SU-DHL-6 (cell line): ENCODE data around the gene STOM.

Experiments
- H2AFZ ChIP-seq: fragments of 200-600 bp; sonication (generic); 2 replicates; pipeline ENCODE4 v1.6.1; 2014; ENCODE audit warnings: low read depth, mild to moderate bottlenecking, moderate library complexity, mixed read lengths, antibody characterized with exemption, low read length; ENCODE audit not compliant: severe bottlenecking
- H3F3A ChIP-seq: fragments of 200-600 bp; shearing (Covaris generic); 2 replicates; pipeline ENCODE4 v1.6.0; 2016; ENCODE audit warnings: antibody characterized with exemption, mild to moderate bottlenecking; ENCODE audit not compliant: insufficient read depth
- H3K27ac ChIP-seq: fragments of 200-600 bp; sonication (generic); 2 replicates; pipeline ENCODE4 v1.5.1; 2016; ENCODE audit warnings: low read depth, mild to moderate bottlenecking, low read length, moderate library complexity, mixed read lengths
- H3K27me3 ChIP-seq: fragments of 200-600 bp; sonication (generic), shearing (Covaris generic); 2 replicates; pipeline ENCODE4 v1.6.0; 2014; ENCODE audit warnings: mild to moderate bottlenecking, low read length
- H3K36me3 ChIP-seq: fragments of 200-600 bp; sonication (generic); 2 replicates; pipeline ENCODE4 v1.6.1; 2014; ENCODE audit warnings: mild to moderate bottlenecking, low read length, mixed read lengths
- H3K4me2 ChIP-seq: fragments of 300-600, 200-600 bp; shearing (Covaris generic), sonication (generic); 2 replicates; pipeline ENCODE4 v1.6.0; 2014; ENCODE audit warnings: low read length, low read depth, mild to moderate bottlenecking; ENCODE audit not compliant: poor library complexity, severe bottlenecking
- H3K4me3 ChIP-seq: fragments of 200-600 bp; sonication (generic); 2 replicates; pipeline ENCODE4 v1.5.1; 2014; ENCODE audit warnings: antibody characterized with exemption, low read length, mild to moderate bottlenecking, mixed read lengths; ENCODE audit not compliant: insufficient read depth, poor library complexity, severe bottlenecking
- H3K79me2 ChIP-seq: fragments of 200-600 bp; sonication (generic); 2 replicates; pipeline ENCODE4 v1.6.1; 2014; ENCODE audit warnings: mild to moderate bottlenecking, low read length, moderate library complexity; ENCODE audit not compliant: insufficient read depth
- H3K9ac ChIP-seq: fragments of 200-600 bp; sonication (generic); 2 replicates; pipeline ENCODE4 v1.7.0; 2014; ENCODE audit warnings: mild to moderate bottlenecking, low read length
- H3K9me2 ChIP-seq: fragments of 200-600 bp; sonication (generic); replicated peaks from 2 replicates; pipeline ENCODE4 v1.6.1; 2014; ENCODE audit warnings: low read length; ENCODE audit not compliant: insufficient read depth
- H3K9me3 ChIP-seq: fragments of 200-600 bp; sonication (generic); 2 replicates; pipeline ENCODE4 v1.6.1; 2014; ENCODE audit warnings: low read length, mixed read lengths; ENCODE audit not compliant: insufficient read depth
- H4K20me1 ChIP-seq: fragments of 200-600 bp; sonication (generic); 2 replicates; pipeline ENCODE4 v1.6.1; 2014; ENCODE audit warnings: low read depth, mild to moderate bottlenecking, antibody characterized with exemption, low read length, moderate library complexity, mixed read lengths
- EZH2phosphoT487 ChIP-seq: fragments of 200-600 bp; sonication (generic), shearing (Covaris generic); conservative IDR thresholded peaks from 2 replicates; pipeline ENCODE4 v1.6.1; 2018; ENCODE audit warnings: mild to moderate bottlenecking, antibody characterized with exemption, low read length, moderate library complexity, mixed read lengths
- TF ChIP-seq, protein P1 (sequence below): fragments of 200-600 bp; sonication (generic); IDR thresholded peaks from one replicate; pipeline ENCODE4 v1.5.1; 2017; ENCODE audit warnings: antibody characterized with exemption, mild to moderate bottlenecking, low read length, moderate library complexity; ENCODE audit not compliant: insufficient read depth, poor library complexity, severe bottlenecking

Gene STOM

DNA sequence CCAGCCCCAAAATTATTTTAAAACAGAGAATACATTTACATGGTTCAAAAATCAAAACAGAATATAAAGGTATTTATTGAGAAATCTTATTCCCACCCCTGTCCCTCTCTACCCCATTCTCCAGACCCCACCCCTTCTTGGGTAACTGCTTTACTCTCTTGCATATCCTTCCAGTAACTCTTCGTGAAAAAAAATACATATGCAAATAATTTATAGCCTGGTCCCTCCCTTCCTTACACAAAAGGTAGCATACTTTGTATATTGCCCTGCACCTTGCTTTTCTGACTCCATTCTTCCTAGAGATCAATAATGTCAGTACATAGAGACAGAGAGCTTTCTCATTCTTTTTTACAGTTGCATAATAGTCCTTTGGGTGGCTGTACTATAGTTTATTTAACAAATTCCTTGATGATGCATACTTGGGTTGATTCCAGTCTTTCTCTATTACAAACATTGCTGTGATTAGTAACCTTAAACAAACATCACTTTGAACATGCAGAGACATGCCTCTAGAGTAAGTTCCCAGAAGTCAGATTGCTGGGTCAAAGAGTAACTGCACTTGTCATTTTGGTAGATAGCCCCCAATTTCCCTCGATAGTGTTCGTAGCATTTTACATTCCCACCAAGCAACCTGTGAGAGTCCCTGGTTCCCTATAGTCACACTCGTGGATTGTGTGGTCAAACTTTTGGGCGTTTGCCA lies 47.9 kb downstream of the STOM start:
- no peaks in the 10 kb centered on the region for H3K9me2 ChIP-seq
- H3K9ac ChIP-seq: no peak overlapping the region
- no peaks in the 10 kb centered on the region for H3K27me3 ChIP-seq
- H3K4me3 ChIP-seq: no peak overlapping the region
- TF ChIP-seq EZH2phosphoT487: no peak
- TF ChIP-seq, protein P1, sequence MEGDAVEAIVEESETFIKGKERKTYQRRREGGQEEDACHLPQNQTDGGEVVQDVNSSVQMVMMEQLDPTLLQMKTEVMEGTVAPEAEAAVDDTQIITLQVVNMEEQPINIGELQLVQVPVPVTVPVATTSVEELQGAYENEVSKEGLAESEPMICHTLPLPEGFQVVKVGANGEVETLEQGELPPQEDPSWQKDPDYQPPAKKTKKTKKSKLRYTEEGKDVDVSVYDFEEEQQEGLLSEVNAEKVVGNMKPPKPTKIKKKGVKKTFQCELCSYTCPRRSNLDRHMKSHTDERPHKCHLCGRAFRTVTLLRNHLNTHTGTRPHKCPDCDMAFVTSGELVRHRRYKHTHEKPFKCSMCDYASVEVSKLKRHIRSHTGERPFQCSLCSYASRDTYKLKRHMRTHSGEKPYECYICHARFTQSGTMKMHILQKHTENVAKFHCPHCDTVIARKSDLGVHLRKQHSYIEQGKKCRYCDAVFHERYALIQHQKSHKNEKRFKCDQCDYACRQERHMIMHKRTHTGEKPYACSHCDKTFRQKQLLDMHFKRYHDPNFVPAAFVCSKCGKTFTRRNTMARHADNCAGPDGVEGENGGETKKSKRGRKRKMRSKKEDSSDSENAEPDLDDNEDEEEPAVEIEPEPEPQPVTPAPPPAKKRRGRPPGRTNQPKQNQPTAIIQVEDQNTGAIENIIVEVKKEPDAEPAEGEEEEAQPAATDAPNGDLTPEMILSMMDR: no peak
- H3K27ac ChIP-seq: no peak overlapping the region
- H3K79me2 ChIP-seq: no peaks in the 10 kb centered on the region
- no peaks in the 10 kb centered on the region for H3F3A ChIP-seq
- no peaks in the 10 kb centered on the region for H3K9me3 ChIP-seq
- no peaks in the 10 kb centered on the region for H4K20me1 ChIP-seq
- H3K4me2 ChIP-seq: no peak overlapping the region
- H3K36me3 ChIP-seq: no peaks in the 10 kb centered on the region
- no peak overlapping the region for H2AFZ ChIP-seq

DNA sequence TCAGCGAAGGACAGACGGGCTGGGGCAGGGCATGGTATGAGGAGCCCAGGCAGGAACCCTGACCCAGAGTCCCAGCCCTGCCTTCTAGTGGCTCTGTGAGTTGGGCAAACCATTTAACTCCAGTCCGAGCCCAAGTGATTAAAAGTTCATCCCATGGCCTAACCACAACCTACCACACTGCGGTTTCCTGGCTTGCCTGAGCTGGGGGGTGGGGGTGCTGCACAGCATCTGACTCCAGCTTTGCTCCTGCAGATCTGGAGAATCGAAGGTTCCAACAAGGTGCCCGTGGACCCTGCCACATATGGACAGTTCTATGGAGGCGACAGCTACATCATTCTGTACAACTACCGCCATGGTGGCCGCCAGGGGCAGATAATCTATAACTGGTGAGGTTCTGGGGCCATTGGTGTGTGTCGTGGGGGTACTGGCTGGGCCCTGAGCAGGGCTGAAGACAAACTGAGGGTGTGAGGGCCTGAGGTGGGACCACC lies 49.0 kb downstream of the STOM start:
- Histone ChIP-seq H3K9me2 (no peaks in the 10 kb centered on the region), H3K4me2 (no peak overlapping the region), H4K20me1 (no peaks in the 10 kb centered on the region), H3K79me2 (no peaks in the 10 kb centered on the region), H3K27me3 (no peaks in the 10 kb centered on the region), H3K4me3 (no peak overlapping the region), H3K9me3 (no peaks in the 10 kb centered on the region), H2AFZ (no peak overlapping the region), H3K27ac (no peak overlapping the region), H3K9ac (no peak overlapping the region), H3F3A (no peaks in the 10 kb centered on the region), H3K36me3 (no peaks in the 10 kb centered on the region)
- no peak for TF ChIP-seq EZH2phosphoT487
- TF ChIP-seq, protein P1: no peak

DNA sequence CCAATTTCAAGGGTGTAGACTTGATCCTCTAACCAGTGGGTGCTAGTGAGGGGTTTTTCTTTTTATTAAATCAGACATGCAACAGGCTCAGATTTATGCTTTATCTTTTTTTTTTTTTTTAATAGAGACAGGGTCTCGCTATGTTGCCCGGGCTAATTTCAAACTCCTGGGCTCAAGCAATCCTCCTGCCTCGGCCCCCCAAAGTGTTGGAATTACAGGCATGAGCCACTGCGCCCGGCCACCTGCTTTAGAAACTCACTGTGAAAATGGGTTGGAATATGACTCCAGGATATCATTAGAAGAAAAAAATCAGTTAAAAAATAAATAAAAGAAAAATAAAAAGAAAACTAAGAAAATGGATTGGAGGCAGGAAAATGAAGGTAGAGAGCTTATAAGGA lies 50.7 kb downstream of the STOM start:
- TF ChIP-seq, protein P1: no peak
- TF ChIP-seq EZH2phosphoT487: no peak
- Histone ChIP-seq H3K4me2 (no peak overlapping the region), H3K27ac (no peak overlapping the region), H3K9me2 (no peaks in the 10 kb centered on the region), H3K27me3 (no peaks in the 10 kb centered on the region), H3K36me3 (no peaks in the 10 kb centered on the region), H2AFZ (no peak overlapping the region), H3K79me2 (no peaks in the 10 kb centered on the region), H3K9me3 (no peaks in the 10 kb centered on the region), H4K20me1 (no peaks in the 10 kb centered on the region), H3F3A (no peaks in the 10 kb centered on the region), H3K9ac (no peak overlapping the region), H3K4me3 (no peak overlapping the region)
